ENCODE data around the gene NAA80. TPM values are rescaled to one million over a fixed set of nuclear protein-coding genes. Genes with fewer than 3 reads are reported as not detected.

NAA80 gene
- polyA plus RNA-seq, 3 donors: 2.3 to 21.3 (median 4.6) TPM

DNA sequence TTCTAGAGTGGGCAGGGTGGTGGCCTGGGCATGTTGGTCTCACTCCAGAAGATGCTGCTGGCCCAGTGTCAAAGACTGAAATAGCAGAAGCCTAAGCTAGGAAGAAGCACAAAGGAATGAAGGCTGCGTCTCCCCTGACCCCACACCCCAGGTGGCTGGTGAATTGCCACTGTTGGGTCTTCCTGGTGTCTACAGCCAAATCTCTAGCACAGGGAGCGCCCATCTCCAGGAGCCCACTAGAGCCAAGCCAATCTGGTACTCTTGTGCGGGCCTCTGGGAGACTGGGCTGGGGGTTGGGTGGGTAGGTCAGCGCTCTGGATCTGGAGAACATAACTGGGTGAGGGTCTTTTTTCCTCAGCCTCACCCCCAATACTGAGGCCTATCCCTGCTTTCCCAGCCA, 27.9 kb upstream of the NAA80 start:
- Histone ChIP-seq H3K4me3 (replicated peaks in 1 of 3; ENCODE audit: low read depth in 2 of 3, low read length in 3 of 3) (peak overlapping the region; percentile 78 to 91 (median 84)), H2AFZ (ENCODE audit: insufficient read depth, low read depth, low read length, poor library complexity, severe bottlenecking) (no peak overlapping the region), H3K79me2 (ENCODE audit: insufficient read depth, low read length) (peaks cover 44% of the 10 kb centered on the region), H3K9ac (ENCODE audit: insufficient read depth, low read length, poor library complexity, severe bottlenecking) (peak overlapping the region; percentile 82), H3K9me3 (replicated peaks in 1 of 2; ENCODE audit: control insufficient read depth in 1 of 2, insufficient read depth in 1 of 2, low read length in 2 of 2) (no peaks in the 10 kb centered on the region), H3K36me3 (replicated peaks in 1 of 2; ENCODE audit: control insufficient read depth in 1 of 2, insufficient read depth in 2 of 2, low read length in 2 of 2) (peaks cover 29 to 35% of the 10 kb centered on the region in 2 donors), H4K20me1 (ENCODE audit: insufficient read depth, low read length) (peaks cover 49% of the 10 kb centered on the region), H3K4me1 (ENCODE audit: control insufficient read depth in 1 of 2, insufficient read depth in 2 of 2, low read length in 2 of 2) (peaks cover 58 to 71% of the 10 kb centered on the region in 2 donors), H3K27me3 (ENCODE audit: control insufficient read depth in 2 of 2, insufficient read depth in 2 of 2, low read length in 2 of 2) (no peaks in the 10 kb centered on the region), H3K27ac (ENCODE audit: low read depth in 1 of 2, low read length in 2 of 2) (peak overlapping the region in 1 of 2 donors; percentile 80), H3K4me2 (replicated peaks; ENCODE audit: extremely low read depth, low read length, poor library complexity, severe bottlenecking) (peak overlapping the region; percentile 94)
- TF ChIP-seq, protein P1, sequence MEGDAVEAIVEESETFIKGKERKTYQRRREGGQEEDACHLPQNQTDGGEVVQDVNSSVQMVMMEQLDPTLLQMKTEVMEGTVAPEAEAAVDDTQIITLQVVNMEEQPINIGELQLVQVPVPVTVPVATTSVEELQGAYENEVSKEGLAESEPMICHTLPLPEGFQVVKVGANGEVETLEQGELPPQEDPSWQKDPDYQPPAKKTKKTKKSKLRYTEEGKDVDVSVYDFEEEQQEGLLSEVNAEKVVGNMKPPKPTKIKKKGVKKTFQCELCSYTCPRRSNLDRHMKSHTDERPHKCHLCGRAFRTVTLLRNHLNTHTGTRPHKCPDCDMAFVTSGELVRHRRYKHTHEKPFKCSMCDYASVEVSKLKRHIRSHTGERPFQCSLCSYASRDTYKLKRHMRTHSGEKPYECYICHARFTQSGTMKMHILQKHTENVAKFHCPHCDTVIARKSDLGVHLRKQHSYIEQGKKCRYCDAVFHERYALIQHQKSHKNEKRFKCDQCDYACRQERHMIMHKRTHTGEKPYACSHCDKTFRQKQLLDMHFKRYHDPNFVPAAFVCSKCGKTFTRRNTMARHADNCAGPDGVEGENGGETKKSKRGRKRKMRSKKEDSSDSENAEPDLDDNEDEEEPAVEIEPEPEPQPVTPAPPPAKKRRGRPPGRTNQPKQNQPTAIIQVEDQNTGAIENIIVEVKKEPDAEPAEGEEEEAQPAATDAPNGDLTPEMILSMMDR (IDR thresholded peaks at IDR 0.05): no peak
- intact Hi-C loops (cut with micrococcal nuclease): no loop called here
- Mint-ChIP-seq H3K36me3 (peaks cover 31 to 51% of the 10 kb centered on the region in 2 donors), H3K27me3 (ENCODE audit: low read depth in 3 of 3) (peaks cover 0 to 1% (median 0%) of the 10 kb centered on the region in 3 donors), H3K9me3 (no peaks in the 10 kb centered on the region), H3K27ac (peak overlapping the region; percentile 68 to 83 (median 80)), H3K4me1 (peaks cover 58% of the 10 kb centered on the region), H3K4me3 (peak overlapping the region; percentile 84 to 96)
- WGBS (ENCODE audit: insufficient coverage): no CpG with 5 or more reads among the region's 4 CpGs
- no peak for DNase-seq

DNA sequence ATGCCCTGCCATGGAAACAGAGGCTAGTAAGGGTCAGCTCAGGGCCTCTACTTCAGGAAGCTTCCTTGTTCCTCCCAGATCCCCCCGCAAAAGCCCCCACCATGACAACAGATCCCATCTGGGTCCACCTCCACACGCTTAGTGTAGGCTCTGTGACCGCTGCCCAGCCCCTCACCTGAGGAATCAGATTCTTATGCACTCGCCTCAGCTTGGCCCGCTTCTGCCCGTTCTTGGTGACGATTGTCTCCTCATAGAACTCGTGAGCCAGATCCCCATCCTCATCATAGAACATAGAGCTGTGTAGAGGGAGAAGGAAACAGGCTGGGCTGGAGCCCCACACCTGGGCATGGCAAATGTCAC, 27.0 kb upstream of the NAA80 start:
- H4K20me1 ChIP-seq (ENCODE audit: insufficient read depth, low read length): peaks cover 39% of the 10 kb centered on the region
- Mint-ChIP-seq H3K36me3 (peaks cover 22 to 42% of the 10 kb centered on the region in 2 donors), H3K4me3 (no peak overlapping the region), H3K9me3 (no peaks in the 10 kb centered on the region), H3K27ac (peak overlapping the region in 6 of 7 donors; percentile 29 to 82 (median 68)), H3K27me3 (ENCODE audit: low read depth in 3 of 3) (peaks cover 0 to 1% (median 0%) of the 10 kb centered on the region in 3 donors), H3K4me1 (peaks cover 60% of the 10 kb centered on the region)
- H3K79me2 ChIP-seq (ENCODE audit: insufficient read depth, low read length): peaks cover 35% of the 10 kb centered on the region
- no peak overlapping the region for H2AFZ ChIP-seq (ENCODE audit: insufficient read depth, low read depth, low read length, poor library complexity, severe bottlenecking)
- intact Hi-C loops (cut with micrococcal nuclease): no loop called here
- TF ChIP-seq, protein P1 (IDR thresholded peaks at IDR 0.05): no peak
- H3K4me1 ChIP-seq (ENCODE audit: control insufficient read depth in 1 of 2, insufficient read depth in 2 of 2, low read length in 2 of 2): peaks cover 63 to 76% of the 10 kb centered on the region in 2 donors
- H3K27ac ChIP-seq (ENCODE audit: low read depth in 1 of 2, low read length in 2 of 2): peak overlapping the region; percentile 26 to 56
- H3K27me3 ChIP-seq (ENCODE audit: control insufficient read depth in 2 of 2, insufficient read depth in 2 of 2, low read length in 2 of 2): no peaks in the 10 kb centered on the region
- no peak for DNase-seq
- no peak overlapping the region for H3K9ac ChIP-seq (ENCODE audit: insufficient read depth, low read length, poor library complexity, severe bottlenecking)
- no peak overlapping the region for H3K4me3 ChIP-seq (replicated peaks in 1 of 3; ENCODE audit: low read depth in 2 of 3, low read length in 3 of 3)
- H3K36me3 ChIP-seq (replicated peaks in 1 of 2; ENCODE audit: control insufficient read depth in 1 of 2, insufficient read depth in 2 of 2, low read length in 2 of 2): peaks cover 20 to 26% of the 10 kb centered on the region in 2 donors
- 89% methylated on average over 3 of the region's 8 CpGs for WGBS (ENCODE audit: insufficient coverage)
- H3K4me2 ChIP-seq (replicated peaks; ENCODE audit: extremely low read depth, low read length, poor library complexity, severe bottlenecking): no peak overlapping the region
- H3K9me3 ChIP-seq (replicated peaks in 1 of 2; ENCODE audit: control insufficient read depth in 1 of 2, insufficient read depth in 1 of 2, low read length in 2 of 2): no peaks in the 10 kb centered on the region
